GM15510 (cell line): Measurements from ENCODE around the gene LYG1.
"Not testable (repeated sequence)": the region's sequence is repeated elsewhere in the genome, so short reads cannot be mapped to it uniquely, and the experiment has no call there.

Experiments
- POLR2A ChIP-seq: IDR thresholded peaks from 3 replicates; pipeline ENCODE4 v1.6.1; 2011; ENCODE audit warnings: borderline replicate concordance; ENCODE audit not compliant: insufficient read length; ENCODE audit errors: extremely low read depth

Gene LYG1

DNA sequence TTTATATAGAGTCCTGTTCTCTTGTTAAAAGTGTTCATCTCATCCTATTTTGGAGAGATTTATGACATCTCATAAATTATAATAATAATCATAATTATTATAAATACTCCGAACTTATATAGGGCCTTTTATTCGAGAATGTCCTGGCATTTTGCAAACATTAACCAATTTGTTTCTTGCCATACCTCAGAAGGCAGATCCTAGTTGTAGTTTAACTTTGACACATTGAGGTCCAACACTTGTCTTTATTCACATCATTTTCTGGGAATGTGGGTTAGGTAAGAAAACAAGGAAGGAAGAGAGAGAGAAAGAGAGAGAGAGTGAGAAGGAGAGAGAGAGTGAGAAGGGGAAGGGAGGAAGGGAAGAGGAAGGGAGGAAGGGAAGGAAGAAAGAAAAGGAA, at the start of gene LYG1:
TSS of gene LYG1 (minus strand) at position 101 of the 400 bp plus-strand sequence. CDS start 5,527 bp downstream, outside the sequence.
- TF ChIP-seq POLR2A: not testable (repeated sequence)

GRCh38 chr2:99350194-99350593, 49.2 kb upstream of the LYG1 start:
- no peak for TF ChIP-seq POLR2A

DNA sequence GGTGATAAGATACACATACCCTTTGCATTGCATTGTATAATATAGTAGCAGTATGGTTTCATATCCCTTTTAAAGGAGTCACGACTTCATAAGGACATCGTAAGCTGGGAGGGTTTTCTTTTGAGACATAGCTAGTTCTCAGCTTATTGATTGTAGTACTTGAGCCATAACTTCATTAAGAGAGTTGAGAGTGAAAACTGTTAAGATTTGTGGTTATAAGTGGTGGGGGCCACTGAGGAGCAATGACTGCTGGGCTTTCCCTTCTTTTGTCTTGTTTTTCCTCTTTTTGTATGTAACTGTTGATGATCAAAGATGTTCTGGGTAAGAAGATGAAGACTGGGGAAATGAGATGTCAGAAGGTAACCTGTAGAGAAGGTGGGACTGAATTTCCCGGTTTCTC, 47.2 kb upstream of the LYG1 start:
- TF ChIP-seq POLR2A: no peak

DNA sequence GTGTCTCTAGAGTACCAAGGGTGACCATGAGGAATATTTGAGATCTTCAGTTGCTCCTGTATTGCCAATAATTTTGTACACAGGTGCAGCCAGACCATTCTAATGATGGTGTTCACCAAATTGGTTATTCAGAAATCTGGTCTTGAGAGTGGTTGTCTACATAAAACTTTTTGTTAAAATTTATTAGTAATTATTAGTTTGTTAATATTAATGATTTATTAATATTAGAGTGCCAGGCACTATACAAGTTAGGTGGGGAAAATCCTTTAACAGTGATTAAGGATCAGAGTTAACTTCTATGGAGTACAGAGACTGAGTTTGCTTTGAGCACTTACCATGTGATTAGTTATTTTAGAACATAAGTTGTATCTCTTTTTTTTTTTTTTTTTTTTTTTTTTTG, 45.2 kb upstream of the LYG1 start:
- TF ChIP-seq POLR2A: no peak

DNA sequence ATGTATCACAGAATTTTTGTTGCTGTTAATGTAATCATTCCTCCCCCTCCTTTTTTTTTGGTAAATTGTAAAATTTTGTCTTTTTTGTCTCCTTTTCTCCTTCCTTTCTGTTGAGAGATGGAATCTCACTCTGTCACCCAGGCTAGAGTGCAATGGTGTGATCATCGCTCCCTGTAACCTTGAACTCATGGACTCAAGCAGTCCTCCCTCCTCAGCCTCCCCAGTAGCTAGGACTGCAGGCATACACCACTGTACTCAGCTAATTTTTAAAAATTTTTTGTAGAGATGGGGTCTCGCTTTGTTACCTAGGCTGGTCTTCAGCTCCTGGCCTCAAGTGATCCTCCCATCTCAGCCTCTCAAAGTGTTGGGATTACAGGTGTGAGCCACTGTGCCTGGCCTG, 41.5 kb upstream of the LYG1 start:
- TF ChIP-seq POLR2A: no peak

GRCh38 chr2:99340669-99341236, 39.8 kb upstream of the LYG1 start:
- no peak for TF ChIP-seq POLR2A

- TF ChIP-seq POLR2A: no peak
Measured at GRCh38 chr2:99338029-99338585, 37.1 kb upstream of the LYG1 start.

DNA sequence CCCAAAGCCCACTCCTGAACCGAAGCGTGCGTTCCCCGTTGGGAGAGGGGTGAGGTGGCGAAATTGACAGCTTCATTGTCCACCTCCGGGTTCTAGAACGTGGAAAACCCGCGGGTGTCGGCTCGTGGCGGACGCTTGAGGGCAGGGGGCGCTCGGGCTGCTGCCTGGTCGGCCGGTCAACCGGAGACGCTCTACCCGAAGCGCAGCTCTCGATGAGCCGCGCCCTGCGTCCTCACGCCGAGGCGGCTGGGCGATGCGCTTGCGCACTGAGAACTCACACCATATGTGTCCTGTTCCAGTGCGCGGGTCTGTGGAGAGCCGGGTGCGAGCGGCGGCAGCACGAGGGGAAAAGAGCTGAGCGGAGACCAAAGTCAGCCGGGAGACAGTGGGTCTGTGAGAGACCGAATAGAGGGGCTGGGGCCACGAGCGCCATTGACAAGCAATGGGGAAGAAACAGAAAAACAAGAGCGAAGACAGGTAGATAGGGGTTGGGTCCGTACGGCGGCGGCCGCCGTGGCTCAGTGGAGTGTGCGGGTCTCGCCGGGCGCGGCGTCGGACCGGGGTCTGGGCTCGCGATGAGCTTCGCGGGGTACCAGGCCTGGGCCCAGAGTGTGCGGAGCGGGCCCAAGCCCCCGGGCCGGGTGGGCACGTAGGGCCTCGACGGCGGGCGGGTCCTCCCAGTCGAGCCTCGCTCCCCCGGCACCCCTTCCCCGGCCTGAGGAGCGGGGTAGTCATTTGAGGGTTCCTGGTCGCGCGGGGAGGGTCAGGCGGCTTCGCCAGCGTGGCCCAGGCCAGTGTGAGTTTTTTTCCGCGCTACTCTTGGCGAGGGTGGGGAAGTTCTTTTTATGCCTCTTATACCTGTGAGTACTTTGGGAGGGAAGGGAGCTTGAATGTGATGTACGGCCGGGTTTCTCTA, 36.4 kb upstream of the LYG1 start, which contains the start of gene EIF5B:
TSS of gene EIF5B (plus strand) at position 277 of the 916 bp plus-strand sequence. CDS start at position 443, 166 bp downstream.
- TF ChIP-seq POLR2A: peak; percentile 94

- TF ChIP-seq POLR2A: no peak
Measured at GRCh38 chr2:99336804-99337112, 35.8 kb upstream of the LYG1 start.

- TF ChIP-seq POLR2A: peak; percentile 94
Measured at GRCh38 chr2:99335911-99336803, 35.2 kb upstream of the LYG1 start, which contains the start of gene TXNDC9. Gene TXNDC9 (minus strand): TSS chr2:99336333. CDS start chr2:99333210, 3,123 bp downstream.

DNA sequence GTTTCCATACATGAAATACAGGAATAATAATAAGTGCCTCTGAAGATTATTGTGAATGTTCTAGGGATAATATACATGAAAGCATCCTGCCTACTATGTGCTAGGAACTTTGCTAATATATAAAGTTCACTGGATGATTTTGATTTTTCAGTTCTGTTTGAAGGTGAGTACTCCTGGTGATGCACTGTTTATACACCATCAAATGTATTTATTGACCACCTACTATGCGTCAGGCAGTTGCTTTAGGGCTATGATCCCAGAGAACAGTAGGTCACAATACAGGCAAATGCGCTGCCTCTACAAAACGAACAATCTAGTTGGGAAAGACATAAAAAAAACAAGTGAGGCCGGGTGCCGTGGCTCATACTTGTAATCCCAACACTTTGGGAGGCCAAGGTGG, 24.4 kb upstream of the LYG1 start:
- no peak for TF ChIP-seq POLR2A

GRCh38 chr2:99317161-99317872, 16.3 kb upstream of the LYG1 start:
- TF ChIP-seq POLR2A: no peak

- no peak for TF ChIP-seq POLR2A
Measured at GRCh38 chr2:99299580-99299979, 1.4 kb downstream of the LYG1 start.

- TF ChIP-seq POLR2A: no peak
Measured at GRCh38 chr2:99297994-99298393, 3.0 kb downstream of the LYG1 start.

DNA sequence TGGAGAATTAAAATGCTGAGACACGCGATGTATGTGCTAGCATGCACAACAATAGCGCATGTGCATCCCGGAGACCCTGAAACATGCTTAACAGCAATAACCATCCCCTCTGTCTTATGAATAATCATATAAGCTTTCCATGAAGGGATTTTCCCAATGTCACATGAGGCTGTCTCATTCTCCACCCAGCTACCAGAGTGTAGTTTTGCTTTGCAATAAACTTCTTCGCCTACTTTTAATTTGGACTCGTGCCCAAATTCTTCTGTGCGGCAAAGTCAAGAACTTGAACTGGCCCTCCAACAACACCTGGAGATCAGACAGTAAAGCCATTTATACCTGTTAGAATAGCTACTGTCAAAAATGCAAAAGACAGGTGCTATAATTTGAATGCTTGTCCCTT, 15.5 kb downstream of the LYG1 start:
- TF ChIP-seq POLR2A: no peak
